Cardiac septum (tissue), 1 donor: ENCODE results near the gene GSAP. TPM values are rescaled to one million over a fixed set of nuclear protein-coding genes. Genes with fewer than 3 reads are reported as not detected.

Experiments
- DNase-seq: peaks from one replicate; pipeline ENCODE4 v3.0.0-alpha.2; 2020; ENCODE audit warnings: low spot score
- intact Hi-C: fragments of 100-400 bp; cut with DNase I; formaldehyde crosslinking; loops from one replicate; pipeline ENCODE4 v1.14.0; 2022
- total RNA-seq: library from RNA; stranded (reverse); fragmentation: NEBNext Ultra II Directional; extraction: Animal tissue kit (Norgen Biotek cat#: 25700); gene quantifications from one replicate; pipeline ENCODE4 v1.2.1, GENCODE V29; 2021
- donor health status: DM: no; HTN: no; CAD: no.

The GSAP gene
- total RNA-seq, 1 donor from 2014 or later, result 7.2 TPM

DNA sequence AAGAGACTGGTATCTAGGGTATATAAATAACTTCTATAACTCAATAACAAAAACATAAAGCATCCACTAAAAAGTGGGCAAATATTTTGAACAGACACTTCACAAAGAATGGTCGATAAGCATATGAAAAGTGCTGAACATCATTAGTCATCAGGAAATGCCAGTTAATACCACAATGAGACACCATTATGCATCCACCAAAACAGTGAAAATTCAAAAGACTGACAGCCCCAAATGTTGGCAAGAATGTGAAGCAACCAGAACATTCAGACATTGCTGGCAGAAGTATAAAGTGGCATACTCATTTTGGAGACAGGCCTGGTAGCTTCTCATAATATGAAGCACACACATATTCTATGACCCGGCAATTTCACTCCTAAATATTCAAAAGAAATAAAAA is 26.5 kb upstream of the GSAP start:
- DNase-seq, result no peak
- intact Hi-C loops, result loop anchor here (10.0 kb wide), 1 partner anchor 312 kb away; no protein-coding TSS in a partner anchor

DNA sequence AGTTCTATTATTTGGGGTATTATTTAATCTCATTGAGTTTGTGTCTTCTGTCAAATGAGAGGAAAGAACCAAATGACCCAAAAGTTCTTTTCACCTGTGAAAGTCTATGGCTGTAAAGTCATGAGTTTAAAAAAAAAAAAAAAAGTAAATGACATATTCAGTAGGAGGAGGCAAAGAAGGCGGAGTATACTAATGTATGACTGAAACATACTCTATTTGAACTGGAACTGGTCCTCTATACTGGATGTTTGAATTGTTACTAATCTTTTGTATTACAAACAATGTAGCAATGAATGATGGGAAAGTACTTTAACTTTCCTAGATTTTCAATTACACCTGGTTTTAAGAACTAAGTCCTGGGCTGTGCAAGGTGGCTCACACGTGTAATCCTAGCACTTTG is 24.9 kb upstream of the GSAP start:
- no peak for DNase-seq
- intact Hi-C loops, result loop anchor here (10.0 kb wide), 1 partner anchor 314 kb away; no protein-coding TSS in a partner anchor

- DNase-seq, result peak; percentile 79
- intact Hi-C loops, result no loop called here
Observed at GRCh38 chr7:77439572-77439971, 23.4 kb upstream of the GSAP start.

- intact Hi-C loops, result no loop called here
- DNase-seq, result no peak
Observed at GRCh38 chr7:77438131-77438530, 22.0 kb upstream of the GSAP start.

- intact Hi-C loops, result no loop called here
Observed at GRCh38 chr7:77434570-77435275, 18.6 kb upstream of the GSAP start.

GRCh38 chr7:77433901-77434300 is 17.8 kb upstream of the GSAP start:
- no peak for DNase-seq
- intact Hi-C loops, result no loop called here

More at GRCh38 chr7:77434570-77435275, 18.6 kb upstream of the GSAP start:
- DNase-seq, result no peak

GRCh38 chr7:77430927-77431326 is 14.8 kb upstream of the GSAP start:
- DNase-seq, result no peak
- intact Hi-C loops, result no loop called here

GRCh38 chr7:77428777-77429231 is 12.7 kb upstream of the GSAP start:
- intact Hi-C loops, result no loop called here
- DNase-seq, result no peak

- intact Hi-C loops, result no loop called here
- DNase-seq, result no peak
Observed at GRCh38 chr7:77427996-77428603, 12.0 kb upstream of the GSAP start.

DNA sequence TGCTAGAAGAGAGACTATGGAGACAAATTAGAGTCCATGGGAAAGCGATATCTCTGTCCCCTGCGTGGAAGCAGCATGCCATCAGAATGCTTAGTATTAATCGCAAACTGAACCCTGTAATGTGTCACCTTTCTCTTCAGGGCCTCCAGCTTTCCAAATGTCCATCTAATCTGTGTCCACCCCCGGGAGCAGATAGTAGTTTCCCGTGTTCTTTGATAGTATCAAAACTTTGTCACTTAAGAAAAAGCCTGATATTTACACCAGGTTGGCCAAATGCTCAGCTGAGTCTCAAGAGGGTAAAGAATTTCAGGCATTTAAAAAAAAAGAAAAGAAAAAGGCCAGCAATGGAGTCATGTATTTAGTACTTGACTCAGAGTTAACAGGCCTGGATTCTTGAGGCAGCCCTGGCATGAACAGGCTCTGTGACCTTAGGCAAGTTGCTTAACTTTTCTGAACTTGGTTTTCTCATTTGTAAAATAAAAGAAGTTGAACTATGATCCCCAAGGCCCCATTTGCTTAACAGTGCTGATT is 10.4 kb upstream of the GSAP start:
- intact Hi-C loops, result no loop called here
- DNase-seq, result no peak

DNA sequence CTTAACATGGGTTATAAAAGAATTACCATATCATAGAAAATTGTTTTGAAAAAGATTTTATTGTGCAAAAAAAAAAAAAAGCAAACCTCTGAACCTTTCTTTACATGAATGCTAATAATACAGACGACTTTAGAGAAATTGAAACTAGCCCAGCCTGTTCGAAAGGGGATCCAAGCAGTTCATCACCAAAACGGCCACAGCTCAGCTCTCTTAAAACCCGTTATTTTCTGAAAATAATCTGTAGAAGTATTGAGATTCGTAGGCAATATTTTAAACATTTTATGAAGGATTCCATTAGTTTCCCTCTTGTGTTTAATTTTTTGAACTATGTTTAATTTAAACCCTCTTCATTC is 9.9 kb upstream of the GSAP start:
- no peak for DNase-seq
- intact Hi-C loops, result no loop called here

DNA sequence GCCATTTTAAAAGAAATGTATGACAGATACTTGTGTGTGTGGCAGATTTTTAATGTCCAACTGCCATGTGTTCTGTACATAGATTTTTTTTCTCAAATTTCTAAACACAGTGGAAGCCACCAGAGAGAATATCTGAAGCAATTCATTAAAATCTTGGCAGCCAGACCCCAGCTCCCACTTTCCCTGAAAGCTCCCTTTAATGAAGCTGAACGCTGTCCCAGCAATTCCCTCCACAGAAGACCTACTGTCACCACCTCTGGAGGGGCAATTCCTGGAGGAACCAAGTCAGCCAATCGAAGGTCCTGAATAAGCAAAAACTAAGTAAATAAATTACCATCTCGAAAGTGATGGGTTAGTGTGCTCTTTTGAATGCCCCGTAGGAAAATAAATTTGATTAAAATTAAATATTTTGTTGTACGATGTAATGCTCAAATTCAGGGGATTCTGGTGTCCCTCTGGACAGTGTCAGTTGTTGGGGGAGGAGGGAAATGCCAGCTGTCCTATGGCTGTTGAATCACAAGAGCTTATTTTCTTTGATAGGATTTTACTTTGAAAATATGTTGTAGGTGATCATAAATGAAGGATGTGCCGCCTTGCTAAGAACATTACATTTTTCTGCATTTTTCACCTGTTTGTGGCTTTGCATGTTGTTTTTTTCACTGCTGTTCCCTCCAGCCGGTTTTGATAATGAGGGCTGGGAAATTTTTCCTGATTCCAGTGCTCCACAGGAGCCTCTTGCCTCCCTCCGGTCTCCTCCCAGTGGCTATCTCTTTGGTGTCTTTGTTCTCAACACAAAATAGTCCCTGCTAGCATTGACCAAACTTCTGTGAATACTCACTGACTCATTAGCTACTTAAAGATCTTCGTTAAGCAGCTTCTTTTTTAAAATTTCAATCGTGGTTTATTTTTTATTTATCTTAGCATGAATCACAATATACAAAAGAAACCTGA is 9.2 kb upstream of the GSAP start:
- no peak for DNase-seq
- intact Hi-C loops, result no loop called here

GRCh38 chr7:77422500-77422899 is 6.4 kb upstream of the GSAP start:
- intact Hi-C loops, result no loop called here
- no peak for DNase-seq

GRCh38 chr7:77420986-77421672 is 5.0 kb upstream of the GSAP start:
- DNase-seq, result no peak
- intact Hi-C loops, result no loop called here

DNA sequence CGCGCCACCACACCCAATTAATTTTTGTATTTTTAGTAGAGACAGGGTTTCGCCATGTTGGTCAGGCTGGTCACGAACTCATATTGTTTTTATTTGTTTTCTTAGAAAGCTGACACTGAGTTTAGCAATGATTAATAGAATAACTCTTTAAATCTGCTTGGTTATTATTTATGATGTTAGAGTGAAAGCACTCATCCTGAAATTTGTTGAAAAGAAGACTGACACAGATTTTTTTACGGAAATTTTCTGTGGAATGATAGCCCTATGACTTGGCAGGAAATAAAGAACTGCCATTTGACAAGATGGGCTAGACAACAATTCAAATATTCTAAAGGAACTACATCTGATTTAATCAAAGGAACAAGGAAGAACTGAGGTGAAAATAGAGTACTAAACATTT is 4.3 kb upstream of the GSAP start:
- intact Hi-C loops, result no loop called here
- DNase-seq, result no peak

GRCh38 chr7:77419102-77419501 is 3.0 kb upstream of the GSAP start:
- intact Hi-C loops, result loop anchor here (5.0 kb wide), 1 partner anchor 118 kb away; the partner anchor contains the start of gene PTPN12
- no peak for DNase-seq

DNA sequence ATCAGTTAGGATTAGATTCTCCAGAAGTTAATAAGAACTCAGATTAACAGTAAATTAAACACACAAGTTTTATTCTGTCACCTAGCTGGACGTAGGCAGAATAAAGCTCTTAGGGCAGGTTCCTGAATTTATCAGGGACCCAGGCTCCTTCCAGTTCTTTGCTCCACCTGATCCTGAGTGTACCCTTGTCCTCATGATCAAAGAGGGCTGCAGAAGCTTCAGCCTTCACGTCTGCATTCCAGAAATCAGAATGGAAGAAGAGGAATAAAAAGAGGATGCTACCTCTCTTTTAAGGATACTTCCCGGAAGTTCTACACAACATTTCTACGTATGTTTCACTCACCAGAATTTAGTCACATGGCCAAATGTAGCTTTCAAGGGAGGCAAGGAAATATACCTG is 1.7 kb upstream of the GSAP start:
- no peak for DNase-seq
- intact Hi-C loops, result loop anchor here (5.0 kb wide), 1 partner anchor 120 kb away; the partner anchor contains the start of gene PTPN12

- intact Hi-C loops, result loop anchor here (5.0 kb wide), 1 partner anchor 121 kb away; the partner anchor contains the start of gene PTPN12
- DNase-seq, result no peak
Observed at GRCh38 chr7:77416621-77417371, 647 bp upstream of the GSAP start.

DNA sequence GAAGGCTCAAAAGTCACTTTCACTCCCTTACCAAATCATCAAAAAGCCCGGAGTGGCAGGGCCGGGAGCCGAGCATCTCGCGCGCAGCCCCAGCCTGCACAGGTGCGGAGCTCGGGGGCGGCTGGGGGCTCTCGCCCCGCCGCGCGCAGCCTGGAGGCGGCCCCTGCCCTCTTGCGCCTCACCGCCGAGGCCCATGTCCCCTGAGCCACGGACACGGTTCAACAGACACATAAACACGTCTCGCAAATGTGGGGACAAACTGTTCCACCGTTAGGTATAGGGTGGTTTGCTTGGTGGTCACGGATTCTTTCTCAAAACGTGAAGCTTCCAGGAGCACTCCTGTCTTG is 700 bp downstream of the GSAP start:
- intact Hi-C loops, result loop anchor here (5.0 kb wide), 1 partner anchor 122 kb away; the partner anchor contains the start of gene PTPN12
- no peak for DNase-seq
